Right kidney (tissue), 1 donor: ENCODE results near the gene TRPV2.

ENCODE experiments used
- DNase-seq: peaks from one replicate; pipeline ENCODE4 v3.0.0-alpha.2; 2016

TRPV2 gene

GRCh38 chr17:16455997-16456741 lies 40.8 kb downstream of the TRPV2 start:
- DNase-seq: no peak

GRCh38 chr17:16456742-16457316 lies 41.5 kb downstream of the TRPV2 start:
- no peak for DNase-seq

GRCh38 chr17:16459271-16459670 lies 43.9 kb downstream of the TRPV2 start:
- DNase-seq: no peak

GRCh38 chr17:16459855-16460550 lies 44.6 kb downstream of the TRPV2 start:
- DNase-seq: no peak

GRCh38 chr17:16460796-16461605 lies 45.6 kb downstream of the TRPV2 start:
- no peak for DNase-seq

- no peak for DNase-seq
Measured at GRCh38 chr17:16461606-16461866, 46.2 kb downstream of the TRPV2 start.

- DNase-seq: no peak
Measured at GRCh38 chr17:16462070-16462864, 46.9 kb downstream of the TRPV2 start.

- no peak for DNase-seq
Measured at GRCh38 chr17:16463358-16464302, 48.3 kb downstream of the TRPV2 start.

GRCh38 chr17:16464303-16465051 lies 49.1 kb downstream of the TRPV2 start:
- DNase-seq: no peak

- DNase-seq: no peak
Measured at GRCh38 chr17:16465052-16465312, 49.6 kb downstream of the TRPV2 start.

GRCh38 chr17:16465861-16466338 lies 50.5 kb downstream of the TRPV2 start:
- no peak for DNase-seq

- no peak for DNase-seq
Measured at GRCh38 chr17:16466407-16466806, 51.0 kb downstream of the TRPV2 start.

GRCh38 chr17:16467044-16467443 lies 51.7 kb downstream of the TRPV2 start:
- no peak for DNase-seq

- no peak for DNase-seq
Measured at GRCh38 chr17:16467886-16468285, 52.5 kb downstream of the TRPV2 start.

GRCh38 chr17:16468428-16468992 lies 53.1 kb downstream of the TRPV2 start:
- no peak for DNase-seq

GRCh38 chr17:16470265-16470664 lies 54.9 kb downstream of the TRPV2 start:
- DNase-seq: no peak

GRCh38 chr17:16471295-16471694 lies 55.9 kb downstream of the TRPV2 start:
- DNase-seq: no peak

GRCh38 chr17:16472539-16472938 lies 57.2 kb downstream of the TRPV2 start:
- no peak for DNase-seq

- no peak for DNase-seq
Measured at GRCh38 chr17:16473044-16474011, 58.0 kb downstream of the TRPV2 start.
